ENCODE measurements around the gene CDC73. TPM values are rescaled to one million over a fixed set of nuclear protein-coding genes. Genes with fewer than 3 reads are reported as not detected.

CDC73 gene
- total and polyA plus RNA-seq, 10 of the 15 experiments (the other 5 are each of a cell fraction or from before 2014, with no cell fraction given) = 10.6 to 43.4 (median 21.7) TPM

- no peak overlapping the region for H3K9ac ChIP-seq (ENCODE audit: control insufficient read depth, insufficient read depth, low read length)
- ATAC-seq (no peak; the same call in 2 of the 3 replicates), DNase-seq (ENCODE audit: low read depth, low spot score) (no peak), FAIRE-seq (no peak)
- SMC1A ChIA-PET (ENCODE audit: uncharacterized antibody, unreplicated experiment) = interaction anchor here (0.8 to 1.0 kb wide), 3 partner anchors 11 to 16 kb away, joined by 3 read pairs; no protein-coding TSS in a partner anchor
- no peaks in the 10 kb centered on the region for H3K27me3 ChIP-seq (replicated peaks in 1 of 2; ENCODE audit: control insufficient read depth in 2 of 2, insufficient read depth in 2 of 2, low read length in 1 of 2)
- no peaks in the 10 kb centered on the region for H3K9me3 ChIP-seq (replicated peaks; ENCODE audit: control insufficient read depth, insufficient read depth, low read length)
- no TSS peak for BruUV-seq (replicated peaks)
- no peak overlapping the region for H3K4me2 ChIP-seq (ENCODE audit: control insufficient read depth, insufficient read depth)
- RAD21 ChIA-PET (ENCODE audit: unreplicated experiment) = interaction anchor here (0.9 kb wide), 1 partner anchor 11 kb away, joined by 3 read pairs; no protein-coding TSS in a partner anchor
- WGBS (ENCODE audit: insufficient coverage, insufficient replicate concordance, low lambda C conversion rate, missing lambda C conversion rate) = 96% methylated on average over 2 of the region's 2 CpGs
- POLR2A ChIA-PET = interaction anchor here (0.6 kb wide), 1 partner anchor 85 kb away, joined by 6 read pairs; no protein-coding TSS in a partner anchor
- no peaks in the 10 kb centered on the region for H4K20me1 ChIP-seq (ENCODE audit: control insufficient read depth, insufficient read depth)
- H3K4me3 ChIP-seq = no peak overlapping the region
- CTCF ChIA-PET = interaction anchor here (1.7 kb wide), 1 partner anchor 11 kb away, joined by 11 read pairs; no protein-coding TSS in a partner anchor
- in situ Hi-C loops (cut with MboI) = no loop called here
- intact Hi-C loops (cut with micrococcal nuclease; ENCODE audit: unreplicated experiment) = no loop called here
- H3K27ac ChIP-seq (ENCODE audit: control insufficient read depth, insufficient read depth) = no peak overlapping the region
- peaks cover 2% of the 10 kb centered on the region for H3K79me2 ChIP-seq (ENCODE audit: control insufficient read depth, insufficient read depth, low read length)
- H3K4me1 ChIP-seq (ENCODE audit: control insufficient read depth, insufficient read depth, low read length) = no peaks in the 10 kb centered on the region
- H2AFZ ChIP-seq (ENCODE audit: control insufficient read depth, low read depth, low read length) = no peak overlapping the region
- peaks cover 0 to 2% of the 10 kb centered on the region in 2 experiments; a peak in 1 of 4 replicates for H3K36me3 ChIP-seq (ENCODE audit: control insufficient read depth in 2 of 2, insufficient read depth in 2 of 2, low read length in 1 of 2)
- TF ChIP-seq E2F8 (IDR thresholded peaks at IDR 0.05; ENCODE audit: low read depth, partially characterized antibody) (no peak), POLR2A (IDR thresholded peaks at IDR 0.05; ENCODE audit: low read depth, low read length) (no peak), RFX5 (IDR thresholded peaks at IDR 0.05; ENCODE audit: low read depth, low read length) (no peak), ATF3 (IDR thresholded peaks at IDR 0.05; ENCODE audit: borderline replicate concordance, extremely low read depth, low read depth, low read length) (no peak), SUPT20H (IDR thresholded peaks at IDR 0.05; ENCODE audit: borderline replicate concordance, control insufficient read depth, low read depth, low read length) (no peak), NFYA (IDR thresholded peaks at IDR 0.05; ENCODE audit: borderline replicate concordance, low read depth, low read length) (no peak), NRF1 (conservative IDR thresholded peaks at IDR 0.05; ENCODE audit: low read depth, low read length) (no peak), BCL11A (IDR thresholded peaks at IDR 0.05; ENCODE audit: low read depth, low read length) (no peak), CHD2 (IDR thresholded peaks at IDR 0.05; ENCODE audit: borderline replicate concordance, low read depth, low read length) (no peak), RCOR1 (conservative IDR thresholded peaks at IDR 0.05; ENCODE audit: low read depth, low read length) (no peak), IRF3 (IDR thresholded peaks at IDR 0.05) (no peak), EED (IDR thresholded peaks at IDR 0.05; ENCODE audit: low read depth) (no peak), STAT3 (IDR thresholded peaks at IDR 0.05; ENCODE audit: low read depth, low read length) (no peak), CEBPZ (IDR thresholded peaks at IDR 0.05; ENCODE audit: low read depth, low read length) (no peak), RBBP5 (conservative IDR thresholded peaks at IDR 0.05) (no peak), RAD21 (IDR thresholded peaks at IDR 0.05; ENCODE audit: insufficient read depth, low read depth, low read length) (no peak)
Observed at GRCh38 chr1:193201021-193201420, 79.2 kb downstream of the CDC73 start.
